ENCODE results near the gene FTL.

The FTL gene

DNA sequence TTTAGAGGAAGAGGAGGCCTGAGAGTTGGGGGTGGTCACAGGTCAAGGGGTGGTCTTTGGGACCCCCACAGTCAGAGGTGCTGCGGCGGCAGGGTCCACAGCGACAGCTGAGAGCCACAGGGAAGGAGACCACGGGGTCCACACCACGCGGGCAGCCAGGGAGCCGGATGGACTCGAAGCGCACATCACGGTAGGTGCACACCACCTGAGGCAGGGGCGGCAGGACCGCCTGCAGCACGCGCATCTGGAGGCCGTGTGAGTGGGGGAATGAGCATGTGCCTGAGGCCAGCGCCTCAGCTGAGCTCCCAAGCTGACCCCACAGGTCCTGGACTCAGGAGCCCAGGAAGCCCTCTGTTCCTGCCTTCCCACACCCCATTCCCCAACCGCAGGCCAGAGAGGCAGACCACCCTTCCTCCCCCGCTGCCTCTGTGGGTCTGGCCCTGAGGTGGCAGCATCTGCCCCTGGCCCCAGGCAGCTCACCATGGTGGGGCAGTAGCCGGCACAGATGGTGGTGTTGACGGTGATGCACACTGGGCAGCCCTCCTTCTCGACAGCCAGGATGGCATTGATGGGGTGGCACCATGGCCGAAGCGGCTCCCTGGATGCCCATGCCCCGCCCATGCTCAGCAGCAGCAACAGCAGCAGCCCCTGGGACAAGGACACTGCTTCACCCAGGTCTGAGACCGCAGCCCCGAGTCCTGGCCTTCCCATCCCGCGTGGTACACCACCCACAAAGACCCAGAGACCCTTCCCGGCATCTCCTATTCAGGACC, 51.1 kb downstream of the FTL start:
- Histone ChIP-seq H3K36me3 (ENCODE audit: insufficient read depth, low read length) (peaks cover 48% of the 10 kb centered on the region), H3K9me3 (ENCODE audit: low read length) (peaks cover 16% of the 10 kb centered on the region), H3K4me3 (ENCODE audit: low read length) (no peak overlapping the region), H3K4me1 (ENCODE audit: insufficient read depth, low read length) (peaks cover 3% of the 10 kb centered on the region), H3K27me3 (ENCODE audit: insufficient read depth, low read length) (no peaks in the 10 kb centered on the region), H2AFZ (ENCODE audit: low read depth, low read length) (no peak overlapping the region)

All from neuron (in vitro differentiated cells).